DND-41 (cell line): ENCODE measurements around the gene INHBC.

Experiments
- ATAC-seq: fragments of 200-7000 bp; cut with Tn5 transposase; 3 replicates; pipeline ENCODE4 v1.9.1; 2021; ENCODE audit warnings: low read depth; ENCODE audit not compliant: insufficient read depth
- DNase-seq: peaks from one replicate; pipeline ENCODE4 v3.0.0-alpha.2; 2020
- H2AFZ ChIP-seq: 2 replicates; pipeline ENCODE4 v1.6.0; 2012; ENCODE audit warnings: low read depth, low read length
- H3K27ac ChIP-seq: 2 replicates; pipeline ENCODE4 v1.5.1; 2012; ENCODE audit warnings: low read length, inconsistent platforms
- H3K27me3 ChIP-seq: fragments of 200-600 bp; sonication (generic); 2 replicates; pipeline ENCODE4 v1.6.0; 2012; ENCODE audit warnings: low read length, mild to moderate bottlenecking, inconsistent platforms; ENCODE audit not compliant: insufficient read depth, poor library complexity
- H3K36me3 ChIP-seq: 2 replicates; pipeline ENCODE4 v1.5.1; 2012; ENCODE audit warnings: low read length, inconsistent platforms; ENCODE audit not compliant: insufficient read depth
- H3K4me1 ChIP-seq: 2 replicates; pipeline ENCODE4 v1.5.1; 2012; ENCODE audit warnings: mild to moderate bottlenecking, low read length; ENCODE audit not compliant: insufficient read depth
- H3K4me2 ChIP-seq: 2 replicates; pipeline ENCODE4 v1.6.0; 2012; ENCODE audit warnings: mild to moderate bottlenecking, moderate library complexity, low read length, inconsistent platforms; ENCODE audit not compliant: insufficient read depth
- H3K4me3 ChIP-seq, 2 experiments: fragments of 200-600 bp in 1 of 2; shearing (Covaris generic) in 1 of 2; 2 replicates each; pipeline ENCODE4 v1.5.1; 2012 to 2016; ENCODE audit warnings: inconsistent platforms in 2 of 2, low read length in 2 of 2, mild to moderate bottlenecking in 2 of 2, low read depth in 1 of 2, moderate library complexity in 1 of 2
- H3K79me2 ChIP-seq: 2 replicates; pipeline ENCODE4 v1.6.0; 2012; ENCODE audit warnings: low read length, inconsistent platforms; ENCODE audit not compliant: insufficient read depth
- H3K9ac ChIP-seq: 2 replicates; pipeline ENCODE4 v1.6.0; 2012; ENCODE audit warnings: low read depth, mild to moderate bottlenecking, inconsistent platforms, low read length, moderate library complexity
- H3K9me3 ChIP-seq: 2 replicates; pipeline ENCODE4 v1.5.1; 2012; ENCODE audit warnings: low read length, moderate library complexity, mild to moderate bottlenecking, inconsistent platforms; ENCODE audit not compliant: insufficient read depth, severe bottlenecking
- H4K20me1 ChIP-seq: 2 replicates; pipeline ENCODE4 v1.6.0; 2012; ENCODE audit warnings: low read length; ENCODE audit not compliant: insufficient read depth
- EZH2 ChIP-seq: IDR thresholded peaks from 3 replicates; pipeline ENCODE4 v1.6.1; 2012; ENCODE audit warnings: borderline replicate concordance, low read depth, mild to moderate bottlenecking, moderate library complexity, low read length, inconsistent platforms; ENCODE audit not compliant: severe bottlenecking
- TF ChIP-seq, protein P1 (sequence below): IDR thresholded peaks from 2 replicates; pipeline ENCODE4 v1.5.1; 2012; ENCODE audit warnings: borderline replicate concordance, low read length, moderate library complexity, mild to moderate bottlenecking; ENCODE audit not compliant: poor library complexity, severe bottlenecking; ENCODE audit errors: extremely low read depth

Gene INHBC

DNA sequence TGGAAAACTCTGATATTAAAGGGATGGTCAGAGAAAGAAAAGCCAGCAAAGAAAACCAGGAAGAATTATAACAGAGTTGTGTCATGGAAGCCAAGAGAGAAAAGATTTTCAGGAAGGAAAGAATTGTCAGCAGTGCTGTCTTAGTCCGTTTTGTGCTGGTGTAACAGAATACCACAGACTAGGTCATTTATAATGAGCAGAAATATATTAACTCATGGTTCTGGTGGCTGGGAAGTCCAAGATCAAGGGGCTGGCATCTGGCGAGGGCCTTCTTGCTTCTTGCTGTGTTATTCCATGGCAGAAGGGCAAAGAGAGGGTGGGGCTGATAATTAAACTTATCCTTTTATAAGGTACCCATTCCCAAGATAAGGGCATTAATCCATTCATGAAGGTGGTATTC, 14.1 kb downstream of the INHBC start:
- DNase-seq (no peak), ATAC-seq (no peak)
- Histone ChIP-seq H4K20me1 (no peaks in the 10 kb centered on the region), H3K27ac (no peak overlapping the region), H3K9ac (no peak overlapping the region), H3K4me1 (no peaks in the 10 kb centered on the region), H3K4me2 (no peak overlapping the region), H2AFZ (no peak overlapping the region), H3K4me3 (no peak overlapping the region), H3K9me3 (no peaks in the 10 kb centered on the region), H3K36me3 (no peaks in the 10 kb centered on the region), H3K79me2 (no peaks in the 10 kb centered on the region), H3K27me3 (no peaks in the 10 kb centered on the region)
- TF ChIP-seq, protein P1, sequence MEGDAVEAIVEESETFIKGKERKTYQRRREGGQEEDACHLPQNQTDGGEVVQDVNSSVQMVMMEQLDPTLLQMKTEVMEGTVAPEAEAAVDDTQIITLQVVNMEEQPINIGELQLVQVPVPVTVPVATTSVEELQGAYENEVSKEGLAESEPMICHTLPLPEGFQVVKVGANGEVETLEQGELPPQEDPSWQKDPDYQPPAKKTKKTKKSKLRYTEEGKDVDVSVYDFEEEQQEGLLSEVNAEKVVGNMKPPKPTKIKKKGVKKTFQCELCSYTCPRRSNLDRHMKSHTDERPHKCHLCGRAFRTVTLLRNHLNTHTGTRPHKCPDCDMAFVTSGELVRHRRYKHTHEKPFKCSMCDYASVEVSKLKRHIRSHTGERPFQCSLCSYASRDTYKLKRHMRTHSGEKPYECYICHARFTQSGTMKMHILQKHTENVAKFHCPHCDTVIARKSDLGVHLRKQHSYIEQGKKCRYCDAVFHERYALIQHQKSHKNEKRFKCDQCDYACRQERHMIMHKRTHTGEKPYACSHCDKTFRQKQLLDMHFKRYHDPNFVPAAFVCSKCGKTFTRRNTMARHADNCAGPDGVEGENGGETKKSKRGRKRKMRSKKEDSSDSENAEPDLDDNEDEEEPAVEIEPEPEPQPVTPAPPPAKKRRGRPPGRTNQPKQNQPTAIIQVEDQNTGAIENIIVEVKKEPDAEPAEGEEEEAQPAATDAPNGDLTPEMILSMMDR = no peak
- TF ChIP-seq EZH2 = no peak

DNA sequence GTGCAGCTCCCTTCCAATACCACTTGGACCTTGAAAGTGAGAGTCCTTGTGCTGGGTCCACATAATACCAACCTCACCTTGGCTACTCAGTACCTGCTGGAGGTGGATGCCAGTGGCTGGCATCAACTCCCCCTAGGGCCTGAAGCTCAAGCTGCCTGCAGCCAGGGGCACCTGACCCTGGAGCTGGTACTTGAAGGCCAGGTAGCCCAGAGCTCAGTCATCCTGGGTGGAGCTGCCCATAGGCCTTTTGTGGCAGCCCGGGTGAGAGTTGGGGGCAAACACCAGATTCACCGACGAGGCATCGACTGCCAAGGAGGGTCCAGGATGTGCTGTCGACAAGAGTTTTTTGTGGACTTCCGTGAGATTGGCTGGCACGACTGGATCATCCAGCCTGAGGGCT, 14.8 kb downstream of the INHBC start:
- DNase-seq (no peak), ATAC-seq (no peak)
- Histone ChIP-seq H3K36me3 (no peaks in the 10 kb centered on the region), H3K27me3 (no peaks in the 10 kb centered on the region), H3K9ac (no peak overlapping the region), H3K9me3 (no peaks in the 10 kb centered on the region), H4K20me1 (no peaks in the 10 kb centered on the region), H2AFZ (no peak overlapping the region), H3K4me3 (no peak overlapping the region), H3K27ac (no peak overlapping the region), H3K4me1 (no peaks in the 10 kb centered on the region), H3K4me2 (no peak overlapping the region), H3K79me2 (no peaks in the 10 kb centered on the region)
- no peak for TF ChIP-seq EZH2
- TF ChIP-seq, protein P1 = no peak

DNA sequence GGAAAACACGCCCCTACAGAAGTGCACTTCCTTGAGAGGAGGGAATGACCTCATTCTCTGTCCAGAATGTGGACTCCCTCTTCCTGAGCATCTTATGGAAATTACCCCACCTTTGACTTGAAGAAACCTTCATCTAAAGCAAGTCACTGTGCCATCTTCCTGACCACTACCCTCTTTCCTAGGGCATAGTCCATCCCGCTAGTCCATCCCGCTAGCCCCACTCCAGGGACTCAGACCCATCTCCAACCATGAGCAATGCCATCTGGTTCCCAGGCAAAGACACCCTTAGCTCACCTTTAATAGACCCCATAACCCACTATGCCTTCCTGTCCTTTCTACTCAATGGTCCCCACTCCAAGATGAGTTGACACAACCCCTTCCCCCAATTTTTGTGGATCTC, 15.5 kb downstream of the INHBC start:
- Histone ChIP-seq H3K9me3 (no peaks in the 10 kb centered on the region), H3K4me3 (no peak overlapping the region), H3K36me3 (no peaks in the 10 kb centered on the region), H3K4me2 (no peak overlapping the region), H3K79me2 (no peaks in the 10 kb centered on the region), H4K20me1 (no peaks in the 10 kb centered on the region), H3K27ac (no peak overlapping the region), H2AFZ (no peak overlapping the region), H3K27me3 (no peaks in the 10 kb centered on the region), H3K4me1 (no peaks in the 10 kb centered on the region), H3K9ac (no peak overlapping the region)
- TF ChIP-seq, protein P1 = no peak
- no peak for TF ChIP-seq EZH2
- DNase-seq (no peak), ATAC-seq (no peak)

DNA sequence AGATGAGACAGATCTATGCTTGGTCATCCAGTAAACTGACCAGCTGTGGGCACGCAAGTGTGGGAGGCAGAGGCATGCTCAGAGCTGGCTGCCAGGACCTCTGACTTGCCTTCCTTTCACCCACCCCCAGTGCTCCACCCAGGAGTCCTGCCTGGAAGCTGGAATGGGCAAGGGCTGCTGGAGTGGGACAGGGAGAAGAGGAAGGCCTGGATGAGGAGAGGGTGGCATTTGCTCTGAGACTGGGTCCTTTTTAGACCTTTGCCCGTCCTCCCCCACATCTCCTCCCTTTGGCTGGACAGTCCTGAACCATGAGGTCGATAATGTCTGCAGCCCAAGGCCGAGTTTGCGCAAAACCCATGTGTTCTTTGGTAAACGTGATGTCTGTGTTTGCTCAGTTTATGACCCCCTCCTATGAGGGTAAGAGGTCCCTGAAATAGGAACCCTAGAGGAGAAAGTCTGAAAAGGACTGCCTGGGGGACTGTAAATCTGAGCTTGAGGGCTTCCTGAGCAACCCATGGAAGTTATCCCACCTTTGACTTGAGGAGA, 16.7 kb downstream of the INHBC start:
- no peaks in the 10 kb centered on the region for H3K27me3 ChIP-seq
- ATAC-seq = no peak
- no peak for TF ChIP-seq EZH2
- TF ChIP-seq, protein P1 = no peak
- H3K9ac ChIP-seq = no peak overlapping the region
- H4K20me1 ChIP-seq = no peaks in the 10 kb centered on the region
- H2AFZ ChIP-seq = no peak overlapping the region
- H3K4me2 ChIP-seq = no peak overlapping the region
- no peak overlapping the region for H3K4me3 ChIP-seq
- no peak overlapping the region for H3K27ac ChIP-seq
- H3K79me2 ChIP-seq = no peaks in the 10 kb centered on the region
- H3K36me3 ChIP-seq = no peaks in the 10 kb centered on the region
- peaks cover 3% of the 10 kb centered on the region; the same call in 1 of the 2 replicates for H3K4me1 ChIP-seq
- no peak for DNase-seq
- no peaks in the 10 kb centered on the region for H3K9me3 ChIP-seq
